H9 (cell line): ENCODE data around the gene XRCC6. TPM values are rescaled to one million over a fixed set of nuclear protein-coding genes. Genes with fewer than 3 reads are reported as not detected.

Experiments used
- DNase-seq: peaks from one replicate; pipeline ENCODE4 v3.0.0-alpha.2; 2017
- H2AFZ ChIP-seq: one replicate; pipeline ENCODE4 v1.6.1; 2013; ENCODE audit warnings: mild to moderate bottlenecking, low read length, control low read depth, moderate library complexity
- H2AK5ac ChIP-seq: 2 replicates; pipeline ENCODE4 v1.6.1; 2013; ENCODE audit warnings: low read length, control low read depth, mixed read lengths; ENCODE audit not compliant: insufficient read length
- H2BK120ac ChIP-seq: one replicate; pipeline ENCODE4 v1.6.1; 2013; ENCODE audit warnings: low read depth, mild to moderate bottlenecking, low read length, control low read depth, inconsistent platforms; ENCODE audit not compliant: poor library complexity, severe bottlenecking
- H2BK12ac ChIP-seq: 2 replicates; pipeline ENCODE4 v1.6.1; 2013; ENCODE audit warnings: low read length, control low read depth, mixed read lengths, low read depth; ENCODE audit not compliant: insufficient read length
- H2BK15ac ChIP-seq: 2 replicates; pipeline ENCODE4 v1.6.1; 2013; ENCODE audit warnings: low read depth, low read length, control low read depth
- H2BK20ac ChIP-seq: one replicate; pipeline ENCODE4 v1.6.1; 2013; ENCODE audit warnings: low read depth, mild to moderate bottlenecking, low read length, control low read depth, inconsistent platforms; ENCODE audit not compliant: poor library complexity, severe bottlenecking
- H2BK5ac ChIP-seq: 2 replicates; pipeline ENCODE4 v1.6.1; 2013; ENCODE audit warnings: low read length, control low read depth, mixed read lengths; ENCODE audit not compliant: insufficient read length
- H3K14ac ChIP-seq: 2 replicates; pipeline ENCODE4 v1.6.1; 2013; ENCODE audit warnings: low read length, control low read depth; ENCODE audit not compliant: insufficient read depth
- H3K18ac ChIP-seq: 2 replicates; pipeline ENCODE4 v1.6.1; 2013; ENCODE audit warnings: low read depth, mild to moderate bottlenecking, mixed read lengths, low read length, control low read depth; ENCODE audit not compliant: insufficient read length
- H3K23ac ChIP-seq: 2 replicates; pipeline ENCODE4 v1.6.1; 2013; ENCODE audit warnings: low read length, control low read depth, mixed read lengths, low read depth; ENCODE audit not compliant: insufficient read length
- H3K23me2 ChIP-seq: 2 replicates; pipeline ENCODE4 v1.6.1; 2013; ENCODE audit warnings: low read depth, mild to moderate bottlenecking, mixed read lengths, low read length, control low read depth; ENCODE audit not compliant: insufficient read length, poor library complexity, severe bottlenecking
- H3K27ac ChIP-seq: 2 replicates; pipeline ENCODE4 v1.5.1; 2013; ENCODE audit warnings: low read length, control low read depth, mixed read lengths, low read depth; ENCODE audit not compliant: insufficient read length
- H3K27me3 ChIP-seq: 2 replicates; pipeline ENCODE4 v1.6.1; 2013; ENCODE audit warnings: low read length, control low read depth, inconsistent platforms; ENCODE audit not compliant: insufficient read depth
- H3K4ac ChIP-seq: 2 replicates; pipeline ENCODE4 v1.6.1; 2013; ENCODE audit warnings: low read depth, mild to moderate bottlenecking, control low read depth, inconsistent platforms, low read length, moderate library complexity
- H3K4me1 ChIP-seq: 2 replicates; pipeline ENCODE4 v1.6.1; 2013; ENCODE audit warnings: low read length, control low read depth, inconsistent platforms; ENCODE audit not compliant: insufficient read depth
- H3K4me2 ChIP-seq: 2 replicates; pipeline ENCODE4 v1.6.1; 2013; ENCODE audit warnings: low read length, control low read depth, mixed read lengths; ENCODE audit not compliant: insufficient read length, insufficient read depth
- H3K56ac ChIP-seq: 2 replicates; pipeline ENCODE4 v1.6.1; 2013; ENCODE audit warnings: low read depth, mild to moderate bottlenecking, mixed read lengths, low read length, control low read depth; ENCODE audit not compliant: insufficient read length
- H3K79me1 ChIP-seq: 2 replicates; pipeline ENCODE4 v1.6.1; 2013; ENCODE audit warnings: low read depth, mild to moderate bottlenecking, moderate library complexity, low read length, control low read depth, inconsistent platforms; ENCODE audit not compliant: insufficient read depth, poor library complexity, severe bottlenecking
- H3K79me2 ChIP-seq: 2 replicates; pipeline ENCODE4 v1.6.1; 2013; ENCODE audit warnings: low read length, control low read depth, inconsistent platforms; ENCODE audit not compliant: insufficient read depth
- H3K9ac ChIP-seq: 2 replicates; pipeline ENCODE4 v1.6.1; 2013; ENCODE audit warnings: low read length, control low read depth, mixed read lengths; ENCODE audit not compliant: insufficient read length; ENCODE audit errors: extremely low read depth
- H3K9me3 ChIP-seq: one replicate; pipeline ENCODE4 v1.6.1; 2013; ENCODE audit warnings: low read depth, low read length, inconsistent platforms; ENCODE audit not compliant: control insufficient read depth
- H3T11ph ChIP-seq: one replicate; pipeline ENCODE4 v1.6.1; 2013; ENCODE audit warnings: mild to moderate bottlenecking, low read length, control low read depth, inconsistent platforms
- H4K20me1 ChIP-seq: one replicate; pipeline ENCODE4 v1.6.1; 2013; ENCODE audit not compliant: control insufficient read depth, insufficient read length, insufficient read depth
- H4K5ac ChIP-seq: 2 replicates; pipeline ENCODE4 v1.6.1; 2013; ENCODE audit warnings: low read depth, mild to moderate bottlenecking, mixed read lengths, low read length, control low read depth; ENCODE audit not compliant: insufficient read length
- H4K8ac ChIP-seq: replicated peaks from 2 replicates; pipeline ENCODE4 v1.6.1; 2013; ENCODE audit warnings: low read length, control low read depth, mixed read lengths, low read depth; ENCODE audit not compliant: insufficient read length
- H4K91ac ChIP-seq: 2 replicates; pipeline ENCODE4 v1.6.1; 2013; ENCODE audit warnings: low read depth, mild to moderate bottlenecking, moderate library complexity, mixed read lengths, low read length, control low read depth; ENCODE audit not compliant: insufficient read length
- H3K27ac Mint-ChIP-seq, 3 experiments: 2 replicates in 2 of 3; 3 replicates in 1 of 3; pipeline ENCODE4 v1.8.0; 2020 to 2021; ENCODE audit warnings: mixed read lengths in 3 of 3, mild to moderate bottlenecking in 1 of 3, moderate library complexity in 1 of 3
- H3K27me3 Mint-ChIP-seq: 2 replicates; pipeline ENCODE4 v1.8.0; 2021; ENCODE audit warnings: low read depth, mild to moderate bottlenecking, moderate library complexity, mixed read lengths
- H3K36me3 Mint-ChIP-seq, 3 experiments: 2 replicates in 2 of 3; 3 replicates in 1 of 3; pipeline ENCODE4 v1.8.0; 2020 to 2021; ENCODE audit warnings: low read depth in 3 of 3, mixed read lengths in 3 of 3; ENCODE audit not compliant: insufficient read depth in 1 of 3
- H3K4me1 Mint-ChIP-seq, 2 experiments: 2 replicates each; pipeline ENCODE4 v1.8.0; 2020; ENCODE audit warnings: mixed read lengths in 2 of 2
- H3K4me3 Mint-ChIP-seq, 2 experiments: 2 replicates in 1 of 2; 3 replicates in 1 of 2; pipeline ENCODE4 v1.8.0; 2020 to 2021; ENCODE audit warnings: mild to moderate bottlenecking in 2 of 2, mixed read lengths in 2 of 2, moderate library complexity in 1 of 2
- H3K9me3 Mint-ChIP-seq, 2 experiments: 2 replicates in 1 of 2; 3 replicates in 1 of 2; pipeline ENCODE4 v1.8.0; 2020; ENCODE audit warnings: mild to moderate bottlenecking in 2 of 2, mixed read lengths in 2 of 2, moderate library complexity in 1 of 2
- CTCF ChIP-seq: fragments of 200-600 bp; sonication (generic); conservative IDR thresholded peaks from 3 replicates; pipeline ENCODE4 v1.8.0; 2021; ENCODE audit warnings: antibody characterized with exemption, mild to moderate bottlenecking
- WGBS: extraction: QIAGEN DNeasy Blood & Tissue Kit; methylation state at CpG from one replicate; pipeline ENCODE4 v1.1.7; 2013; ENCODE audit warnings: missing lambda C conversion rate, low lambda C conversion rate, mixed read lengths; ENCODE audit not compliant: insufficient read length; ENCODE audit errors: extremely low coverage; 5-methylcytosine and 5-hydroxymethylcytosine counted together
- total RNA-seq: library from RNA; stranded (reverse); gene quantifications from 2 replicates; pipeline ENCODE4 v1.2.1, GENCODE V29; 2021

XRCC6 gene
- total RNA-seq, 1 experiment from 2014 or later: 461 TPM

GRCh38 chr22:41647771-41648170 lies 26.7 kb downstream of the XRCC6 start:
- Histone ChIP-seq H2BK20ac (no peak overlapping the region), H2BK15ac (no peak overlapping the region), H3K9me3 (no peaks in the 10 kb centered on the region), H3K4ac (no peak overlapping the region), H2AFZ (no peak overlapping the region), H3K4me2 (no peak overlapping the region), H2BK120ac (no peak overlapping the region), H2AK5ac (no peak overlapping the region), H2BK12ac (no peak overlapping the region), H3K56ac (no peak overlapping the region), H4K91ac (no peak overlapping the region), H3T11ph (no peak overlapping the region), H3K79me1 (no peaks in the 10 kb centered on the region), H2BK5ac (no peak overlapping the region), H4K20me1 (no peaks in the 10 kb centered on the region), H4K8ac (no peak overlapping the region), H3K27ac (no peak overlapping the region), H3K23ac (no peak overlapping the region), H3K9ac (no peak overlapping the region), H3K27me3 (no peaks in the 10 kb centered on the region), H3K23me2 (no peaks in the 10 kb centered on the region), H3K14ac (no peak overlapping the region), H4K5ac (no peak overlapping the region), H3K79me2 (no peaks in the 10 kb centered on the region), H3K4me1 (no peaks in the 10 kb centered on the region), H3K18ac (no peak overlapping the region)
- Mint-ChIP-seq H3K4me3 (no peak overlapping the region), H3K4me1 (no peaks in the 10 kb centered on the region), H3K36me3 (peaks cover 32 to 82% (median 68%) of the 10 kb centered on the region in 3 experiments; a peak in 6 of 7 replicates), H3K27me3 (no peaks in the 10 kb centered on the region), H3K9me3 (no peaks in the 10 kb centered on the region), H3K27ac (no peak overlapping the region)
- WGBS: no CpG with 5 or more reads among the region's 3 CpGs
- TF ChIP-seq CTCF: no peak
- DNase-seq: no peak
